ENCODE measurements around the gene PRKACA.
A peak's percentile ranks its signal among the peaks of the same experiment; 100 is the strongest.

Gene PRKACA

GRCh38 chr19:14117668-14118164, at the start of gene PRKACA:
PRKACA (minus strand) TSS chr19:14117762; CDS start chr19:14117547, 215 bp downstream.
- peak; percentile 40; the same call in 1 of the 2 replicates for TF ChIP-seq POLR2A (IDR thresholded peaks at IDR 0.05; ENCODE audit: low read depth, low read length)
- FAIRE-seq (no peak), DNase-seq (ENCODE audit: insufficient read length, low spot score) (peak; percentile 99)

GRCh38 chr19:14166999-14167575, 49.5 kb upstream of the PRKACA start:
- FAIRE-seq (no peak), DNase-seq (ENCODE audit: insufficient read length, low spot score) (no peak)
- TF ChIP-seq POLR2A (IDR thresholded peaks at IDR 0.05; ENCODE audit: low read depth, low read length), result no peak

- no peak for TF ChIP-seq POLR2A (IDR thresholded peaks at IDR 0.05; ENCODE audit: low read depth, low read length)
- DNase-seq (ENCODE audit: insufficient read length, low spot score) (no peak), FAIRE-seq (no peak)
Observed at GRCh38 chr19:14165990-14166830, 48.6 kb upstream of the PRKACA start.

- FAIRE-seq (no peak), DNase-seq (ENCODE audit: insufficient read length, low spot score) (no peak)
- no peak for TF ChIP-seq POLR2A (IDR thresholded peaks at IDR 0.05; ENCODE audit: low read depth, low read length)
Observed at GRCh38 chr19:14164724-14165493, 47.3 kb upstream of the PRKACA start.

GRCh38 chr19:14164082-14164481, 46.5 kb upstream of the PRKACA start:
- DNase-seq (ENCODE audit: insufficient read length, low spot score) (no peak), FAIRE-seq (no peak)
- no peak for TF ChIP-seq POLR2A (IDR thresholded peaks at IDR 0.05; ENCODE audit: low read depth, low read length)

- no peak for FAIRE-seq
Observed at GRCh38 chr19:14162871-14163297, 45.3 kb upstream of the PRKACA start.

GRCh38 chr19:14161305-14161704, 43.7 kb upstream of the PRKACA start:
- FAIRE-seq (no peak), DNase-seq (ENCODE audit: insufficient read length, low spot score) (no peak)
- TF ChIP-seq POLR2A (IDR thresholded peaks at IDR 0.05; ENCODE audit: low read depth, low read length), result no peak

More at GRCh38 chr19:14162871-14163297, 45.3 kb upstream of the PRKACA start:
- TF ChIP-seq POLR2A (IDR thresholded peaks at IDR 0.05; ENCODE audit: low read depth, low read length), result no peak
- no peak for DNase-seq (ENCODE audit: insufficient read length, low spot score)

- DNase-seq (ENCODE audit: insufficient read length, low spot score), result no peak
- no peak for TF ChIP-seq POLR2A (IDR thresholded peaks at IDR 0.05; ENCODE audit: low read depth, low read length)
- no peak for FAIRE-seq
Observed at GRCh38 chr19:14160017-14160703, 42.6 kb upstream of the PRKACA start.

GRCh38 chr19:14159059-14159458, 41.5 kb upstream of the PRKACA start:
- no peak for TF ChIP-seq POLR2A (IDR thresholded peaks at IDR 0.05; ENCODE audit: low read depth, low read length)
- no peak for DNase-seq (ENCODE audit: insufficient read length, low spot score)
- FAIRE-seq, result no peak

- no peak for TF ChIP-seq POLR2A (IDR thresholded peaks at IDR 0.05; ENCODE audit: low read depth, low read length)
- FAIRE-seq (no peak), DNase-seq (ENCODE audit: insufficient read length, low spot score) (no peak)
Observed at GRCh38 chr19:14158276-14159023, 40.9 kb upstream of the PRKACA start.

- no peak for TF ChIP-seq POLR2A (IDR thresholded peaks at IDR 0.05; ENCODE audit: low read depth, low read length)
- FAIRE-seq, result no peak
- DNase-seq (ENCODE audit: insufficient read length, low spot score), result no peak
Observed at GRCh38 chr19:14156971-14157717, 39.6 kb upstream of the PRKACA start.

GRCh38 chr19:14156122-14156521, 38.6 kb upstream of the PRKACA start:
- FAIRE-seq, result no peak
- TF ChIP-seq POLR2A (IDR thresholded peaks at IDR 0.05; ENCODE audit: low read depth, low read length), result no peak
- no peak for DNase-seq (ENCODE audit: insufficient read length, low spot score)
